GM12873 (cell line): ENCODE results near the gene NCAPD2.
A peak's percentile ranks its signal among the peaks of the same experiment; 100 is the strongest.

Source experiments
- CTCF ChIP-seq: IDR thresholded peaks from 2 replicates; pipeline ENCODE4 v1.5.1; 2012; ENCODE audit warnings: low read depth, mild to moderate bottlenecking, moderate library complexity, low read length, control low read depth; ENCODE audit not compliant: insufficient read depth; ENCODE audit errors: missing control alignments

Gene NCAPD2

GRCh38 chr12:6555018-6555691 is 61.3 kb downstream of the NCAPD2 start:
- TF ChIP-seq CTCF, result no peak

GRCh38 chr12:6556857-6557256 is 63.0 kb downstream of the NCAPD2 start:
- TF ChIP-seq CTCF, result no peak

GRCh38 chr12:6558014-6558760 is 64.3 kb downstream of the NCAPD2 start:
- peak; percentile 55 for TF ChIP-seq CTCF

GRCh38 chr12:6559500-6559899 is 65.6 kb downstream of the NCAPD2 start:
- TF ChIP-seq CTCF, result no peak

- TF ChIP-seq CTCF, result no peak
Observed at GRCh38 chr12:6560501-6561205, 66.8 kb downstream of the NCAPD2 start.

- no peak for TF ChIP-seq CTCF
Observed at GRCh38 chr12:6562881-6563280, 69.0 kb downstream of the NCAPD2 start.

GRCh38 chr12:6563448-6564050 is 69.6 kb downstream of the NCAPD2 start:
- TF ChIP-seq CTCF, result peak; percentile 90
